H1 (cell line): Measurements from ENCODE around the gene CCDC7. TPM values are rescaled to one million over a fixed set of nuclear protein-coding genes. Genes with fewer than 3 reads are reported as not detected.

Source experiments
- polyA plus RNA-seq, 7 experiments: library from polyadenylated mRNA; depleted of rRNA in 3 of 7; stranded (reverse) in 5 of 7; unstranded in 2 of 7; fragments of >200 nt in 5 of 7; fragments of 200-250 nt in 2 of 7; gene quantifications; 1 replicate in 5 of 7; 2 replicates in 1 of 7; 4 replicates in 1 of 7; pipeline versions ENCODE4 v1.2.1 to v1.2.3, GENCODE V29; 2011 to 2013; ENCODE audit warnings: missing spikeins in 2 of 7, mixed read lengths in 2 of 7
- total RNA-seq: library from RNA; stranded (reverse); fragmentation: NEBNext Ultra II Directional; extraction: Animal tissue kit (Norgen Biotek cat#: 25700); gene quantifications from 2 replicates; pipeline ENCODE4 v1.2.1, GENCODE V29; 2021
- TF ChIP-seq, protein P1 (sequence below), 3 experiments: IDR thresholded peaks; 1 replicate in 2 of 3; 2 replicates in 1 of 3; pipeline versions ENCODE4 v1.5.1 to v1.6.1; 2011; ENCODE audit warnings: low read length in 3 of 3, mild to moderate bottlenecking in 3 of 3, inconsistent platforms in 2 of 3, low read depth in 1 of 3, moderate library complexity in 1 of 3; ENCODE audit not compliant: insufficient read depth in 1 of 3; ENCODE audit errors: control extremely low read depth in 1 of 3

The CCDC7 gene
- total and polyA plus RNA-seq, 2 of the 8 experiments (the other 6 are each of a cell fraction or from before 2014, with no cell fraction given) = 0.18 to 0.74 TPM

DNA sequence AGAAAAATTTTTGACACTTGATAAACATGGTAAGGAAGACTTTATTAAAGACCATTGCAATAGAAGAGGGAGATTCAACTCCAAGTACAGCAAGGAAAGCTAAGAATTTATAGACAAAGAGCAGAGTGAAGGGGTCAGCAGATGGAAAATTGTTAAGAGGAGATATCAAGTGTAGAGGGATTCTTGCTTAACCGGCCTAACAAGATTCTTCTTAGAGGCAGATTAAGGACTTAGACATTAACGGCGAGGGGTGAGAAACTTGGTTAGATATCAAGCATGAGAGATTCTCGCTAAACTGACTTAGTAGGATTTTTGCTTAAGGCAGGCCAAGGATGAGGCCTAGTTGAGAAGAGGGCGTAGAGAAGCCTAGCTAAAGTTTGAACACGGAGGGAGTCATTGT is 436.1 kb downstream of the CCDC7 start (continued):
- TF ChIP-seq, protein P1, sequence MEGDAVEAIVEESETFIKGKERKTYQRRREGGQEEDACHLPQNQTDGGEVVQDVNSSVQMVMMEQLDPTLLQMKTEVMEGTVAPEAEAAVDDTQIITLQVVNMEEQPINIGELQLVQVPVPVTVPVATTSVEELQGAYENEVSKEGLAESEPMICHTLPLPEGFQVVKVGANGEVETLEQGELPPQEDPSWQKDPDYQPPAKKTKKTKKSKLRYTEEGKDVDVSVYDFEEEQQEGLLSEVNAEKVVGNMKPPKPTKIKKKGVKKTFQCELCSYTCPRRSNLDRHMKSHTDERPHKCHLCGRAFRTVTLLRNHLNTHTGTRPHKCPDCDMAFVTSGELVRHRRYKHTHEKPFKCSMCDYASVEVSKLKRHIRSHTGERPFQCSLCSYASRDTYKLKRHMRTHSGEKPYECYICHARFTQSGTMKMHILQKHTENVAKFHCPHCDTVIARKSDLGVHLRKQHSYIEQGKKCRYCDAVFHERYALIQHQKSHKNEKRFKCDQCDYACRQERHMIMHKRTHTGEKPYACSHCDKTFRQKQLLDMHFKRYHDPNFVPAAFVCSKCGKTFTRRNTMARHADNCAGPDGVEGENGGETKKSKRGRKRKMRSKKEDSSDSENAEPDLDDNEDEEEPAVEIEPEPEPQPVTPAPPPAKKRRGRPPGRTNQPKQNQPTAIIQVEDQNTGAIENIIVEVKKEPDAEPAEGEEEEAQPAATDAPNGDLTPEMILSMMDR (IDR thresholded peaks at IDR 0.05; ENCODE audit: control extremely low read depth in 1 of 3, insufficient read depth in 1 of 3, low read depth in 1 of 3, low read length in 3 of 3) = no peak
